C4-2B (cell line): ENCODE results near the gene NHLH1.

Experiments
- H3K27ac ChIP-seq: fragments of 450-650 bp; 2 replicates; pipeline ENCODE4 v1.5.1; 2017
- ZFX ChIP-seq: fragments of 450-650 bp; IDR thresholded peaks from 2 replicates; pipeline ENCODE4 v1.6.1; 2017
- TF ChIP-seq, protein P1 (sequence below): fragments of 450-650 bp; conservative IDR thresholded peaks from 2 replicates; pipeline ENCODE4 v1.5.1; 2017; ENCODE audit warnings: mild to moderate bottlenecking

Gene NHLH1

DNA sequence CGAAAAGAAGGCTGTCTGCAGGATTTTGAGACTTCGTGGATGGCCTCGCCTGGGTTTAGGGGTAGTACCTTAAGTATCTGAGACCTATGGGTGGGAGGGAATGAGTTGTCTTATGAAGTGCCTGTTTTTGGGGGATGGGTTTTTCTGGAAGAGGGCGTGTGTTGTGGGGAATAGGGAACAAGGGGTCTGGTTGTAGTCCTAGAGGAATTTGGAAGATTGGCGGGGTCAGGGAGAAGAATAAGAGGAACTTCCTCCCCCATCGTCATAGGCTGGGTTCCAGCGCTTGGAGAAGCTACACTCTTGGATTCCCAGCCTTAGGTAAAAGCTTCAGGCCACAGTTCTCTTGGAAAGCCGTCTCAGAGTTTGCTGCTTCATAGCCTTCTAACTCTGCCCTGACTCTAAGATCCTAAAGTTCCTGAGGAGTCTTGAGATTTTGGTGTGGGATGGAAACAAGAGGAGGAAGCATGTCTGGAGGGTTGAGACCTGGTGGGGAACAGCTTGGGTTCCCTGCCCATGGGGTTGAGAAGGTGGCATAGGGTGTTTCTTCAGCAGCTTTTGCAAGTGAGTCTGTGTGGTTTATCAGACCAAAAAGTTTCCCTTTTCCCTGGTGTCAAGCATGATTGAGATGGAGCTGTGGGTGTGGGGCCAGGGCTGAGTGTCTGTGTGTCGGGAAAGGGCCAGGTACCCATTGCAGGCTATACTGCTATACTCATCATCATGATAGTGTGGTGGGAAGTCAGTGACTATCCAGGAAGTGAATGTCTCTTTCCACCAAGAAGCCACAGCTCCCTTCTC lies 35.3 kb downstream of the NHLH1 start:
- H3K27ac ChIP-seq, result no peak overlapping the region
- TF ChIP-seq ZFX, result no peak
- TF ChIP-seq, protein P1, sequence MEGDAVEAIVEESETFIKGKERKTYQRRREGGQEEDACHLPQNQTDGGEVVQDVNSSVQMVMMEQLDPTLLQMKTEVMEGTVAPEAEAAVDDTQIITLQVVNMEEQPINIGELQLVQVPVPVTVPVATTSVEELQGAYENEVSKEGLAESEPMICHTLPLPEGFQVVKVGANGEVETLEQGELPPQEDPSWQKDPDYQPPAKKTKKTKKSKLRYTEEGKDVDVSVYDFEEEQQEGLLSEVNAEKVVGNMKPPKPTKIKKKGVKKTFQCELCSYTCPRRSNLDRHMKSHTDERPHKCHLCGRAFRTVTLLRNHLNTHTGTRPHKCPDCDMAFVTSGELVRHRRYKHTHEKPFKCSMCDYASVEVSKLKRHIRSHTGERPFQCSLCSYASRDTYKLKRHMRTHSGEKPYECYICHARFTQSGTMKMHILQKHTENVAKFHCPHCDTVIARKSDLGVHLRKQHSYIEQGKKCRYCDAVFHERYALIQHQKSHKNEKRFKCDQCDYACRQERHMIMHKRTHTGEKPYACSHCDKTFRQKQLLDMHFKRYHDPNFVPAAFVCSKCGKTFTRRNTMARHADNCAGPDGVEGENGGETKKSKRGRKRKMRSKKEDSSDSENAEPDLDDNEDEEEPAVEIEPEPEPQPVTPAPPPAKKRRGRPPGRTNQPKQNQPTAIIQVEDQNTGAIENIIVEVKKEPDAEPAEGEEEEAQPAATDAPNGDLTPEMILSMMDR, result no peak

DNA sequence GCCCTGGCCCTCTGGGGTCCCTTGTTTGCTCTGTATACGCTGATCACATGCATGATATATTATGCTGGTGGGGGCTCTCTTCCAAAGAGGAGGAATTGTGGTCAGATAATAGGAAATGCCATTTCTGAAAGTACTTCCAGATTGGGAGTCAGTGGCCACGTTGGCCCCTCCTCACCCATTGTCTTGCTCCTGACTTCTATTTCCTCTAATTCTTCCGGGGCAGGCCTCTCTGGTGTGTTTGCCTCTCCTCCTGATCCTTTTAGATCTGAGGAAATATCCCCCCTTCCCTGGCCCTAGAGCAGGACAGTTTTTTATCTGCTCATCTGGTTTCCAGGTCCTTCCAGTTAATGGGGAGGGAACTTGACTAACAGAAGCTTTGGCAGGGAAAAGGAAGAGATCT lies 36.4 kb downstream of the NHLH1 start:
- TF ChIP-seq, protein P1, result no peak
- no peak for TF ChIP-seq ZFX
- H3K27ac ChIP-seq, result no peak overlapping the region

DNA sequence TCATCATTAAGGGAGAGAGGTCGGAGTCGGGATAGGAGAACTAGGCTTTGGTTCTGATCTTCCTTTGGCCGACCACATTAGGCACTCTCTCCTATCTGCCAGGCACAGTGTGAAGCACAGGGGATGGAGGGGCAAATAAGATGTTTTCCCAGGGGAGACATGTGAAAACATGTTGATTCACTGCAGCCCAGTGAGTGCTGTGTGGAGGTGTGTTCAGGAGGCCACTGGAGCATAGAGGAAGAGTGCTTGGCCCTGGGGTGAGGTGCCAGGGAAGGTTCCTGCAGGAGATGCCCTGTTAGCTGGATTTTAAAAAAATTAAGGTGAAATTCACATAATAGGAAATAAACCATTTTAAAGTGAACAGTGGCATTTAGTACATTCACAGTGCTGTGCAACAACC lies 37.2 kb downstream of the NHLH1 start:
- TF ChIP-seq, protein P1, result no peak
- no peak for TF ChIP-seq ZFX
- H3K27ac ChIP-seq, result no peak overlapping the region

DNA sequence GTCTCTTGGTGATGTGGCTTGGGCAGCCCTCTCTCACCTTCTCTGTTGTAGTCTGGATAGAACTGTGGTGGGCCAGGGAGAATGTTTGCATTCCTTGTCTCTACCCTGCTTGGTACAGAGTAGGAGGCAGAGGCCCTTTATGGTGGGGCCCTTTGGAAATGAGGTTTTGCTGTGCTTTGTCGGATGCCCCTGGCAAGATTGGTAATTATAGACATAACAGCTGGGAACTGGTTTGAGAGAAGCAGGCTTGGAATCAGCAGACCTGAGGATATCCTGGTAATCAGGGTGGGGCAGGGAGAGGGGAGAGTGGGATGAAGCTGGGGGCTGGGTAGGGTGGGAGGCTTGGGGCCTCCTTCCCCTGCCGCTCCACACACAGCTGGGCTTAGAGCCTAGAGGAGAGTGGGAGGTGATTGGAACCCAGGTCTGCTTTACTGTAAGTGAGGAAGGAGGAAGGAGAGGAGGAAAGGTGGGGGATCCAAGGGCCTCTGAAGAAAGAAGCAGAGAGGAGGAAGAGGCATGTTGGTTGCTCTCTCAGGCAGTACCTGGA lies 38.5 kb downstream of the NHLH1 start:
- H3K27ac ChIP-seq, result no peak overlapping the region
- no peak for TF ChIP-seq ZFX
- TF ChIP-seq, protein P1, result no peak

DNA sequence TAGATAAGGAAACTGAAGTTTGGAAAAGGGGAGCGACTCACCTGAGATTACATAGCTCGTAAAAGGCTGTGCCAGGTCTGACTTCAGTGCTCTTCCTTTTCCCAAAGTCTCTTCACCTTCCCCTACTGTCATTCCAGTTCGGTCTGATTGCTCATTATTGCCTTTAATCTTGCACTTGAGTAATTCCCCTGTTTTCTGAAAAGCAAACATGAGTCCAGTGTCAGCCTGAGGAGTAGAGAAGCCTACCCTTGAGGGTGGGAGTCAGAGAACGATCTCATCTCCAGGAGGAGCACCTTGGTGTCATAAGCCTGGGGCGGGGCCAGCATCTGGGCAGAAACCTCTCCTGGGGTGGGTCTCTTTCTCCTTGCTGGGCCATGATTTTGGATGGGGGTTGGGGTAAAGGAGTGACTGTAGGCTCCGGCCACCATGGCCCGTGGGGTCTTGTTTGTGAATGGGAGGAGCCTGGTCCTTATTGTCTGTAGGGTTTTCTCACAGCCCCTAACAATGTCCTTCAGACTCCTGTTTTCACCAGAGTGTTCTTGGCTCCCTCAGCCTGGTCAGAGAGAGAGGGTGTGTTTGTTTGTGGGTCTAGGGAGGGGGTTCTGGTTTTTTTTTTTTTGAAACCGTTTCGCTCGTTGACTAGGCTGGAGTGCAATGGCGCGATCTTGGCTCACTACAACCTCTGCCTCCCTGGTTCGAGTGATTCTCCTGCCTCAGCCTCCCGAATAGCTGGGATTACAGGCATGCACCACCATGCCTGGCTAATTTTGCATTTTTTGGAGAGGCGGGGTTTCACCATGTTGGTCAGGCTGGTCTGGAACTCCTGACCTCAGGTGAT lies 39.5 kb downstream of the NHLH1 start:
- TF ChIP-seq, protein P1, result no peak
- no peak for TF ChIP-seq ZFX
- no peak overlapping the region for H3K27ac ChIP-seq

DNA sequence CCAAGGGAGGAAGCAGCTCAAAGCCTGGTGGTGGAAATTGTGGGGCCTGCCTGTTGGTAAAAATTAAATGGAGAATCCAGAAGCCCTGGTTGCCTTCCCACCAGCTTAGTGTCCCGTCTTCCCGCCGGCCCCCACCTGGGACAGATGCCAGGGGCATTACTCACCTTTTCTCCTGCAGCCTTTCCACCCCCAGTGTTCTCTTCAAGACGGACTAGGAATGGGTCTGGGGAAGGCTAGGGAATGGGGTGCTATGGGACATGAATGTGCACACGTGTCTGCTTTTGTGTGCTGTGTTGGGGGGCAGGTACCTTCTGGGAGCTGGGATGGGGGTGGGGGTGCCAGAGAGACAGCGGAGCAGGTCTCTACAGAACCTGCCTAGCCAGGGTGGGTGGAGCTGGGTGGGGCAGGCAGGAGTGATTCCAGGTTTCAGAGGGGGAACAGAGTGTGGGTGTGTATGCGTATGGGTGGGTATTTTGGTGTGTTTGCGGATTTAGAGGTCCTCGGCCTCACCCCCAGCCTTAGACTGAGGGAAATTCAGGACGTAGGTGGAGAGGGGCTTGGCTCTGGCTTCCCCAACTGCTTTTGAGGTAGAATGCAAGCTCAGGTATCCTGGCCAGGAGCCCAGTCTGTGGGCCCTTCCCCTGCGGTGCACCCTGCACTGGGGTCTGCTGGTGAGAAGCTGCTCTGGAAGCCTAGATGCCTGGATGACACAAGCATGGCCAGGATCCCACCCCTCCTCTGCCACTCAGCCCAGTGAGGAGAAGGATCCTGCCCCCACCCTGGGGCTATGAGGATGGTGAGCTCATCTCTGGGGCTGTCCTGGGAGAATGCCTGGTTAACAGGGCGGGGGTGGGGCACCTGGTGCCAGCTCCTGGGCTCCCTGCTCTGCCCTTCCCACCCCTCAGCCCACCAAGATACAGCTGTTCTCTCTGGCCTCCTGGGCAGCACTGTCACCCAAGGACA lies 41.2 kb downstream of the NHLH1 start:
- H3K27ac ChIP-seq, result no peak overlapping the region
- TF ChIP-seq, protein P1, result no peak
